Hepatocyte (in vitro differentiated cells): Measurements from ENCODE around the gene SETD3. TPM values are rescaled to one million over a fixed set of nuclear protein-coding genes. Genes with fewer than 3 reads are reported as not detected.

Source experiments
- DNase-seq: peaks from one replicate; pipeline ENCODE4 v3.0.0-alpha.2; 2016; ENCODE audit warnings: low spot score
- H2AFZ ChIP-seq: fragments of 200-600 bp; sonication (generic); 2 replicates; pipeline ENCODE4 v1.6.0; 2016; ENCODE audit warnings: antibody characterized with exemption, mild to moderate bottlenecking
- H3K27ac ChIP-seq: fragments of 200-600 bp; sonication (generic); 2 replicates; pipeline ENCODE4 v1.5.1; 2016; ENCODE audit warnings: mild to moderate bottlenecking
- H3K27me3 ChIP-seq: fragments of 200-600 bp; sonication (generic); 2 replicates; pipeline ENCODE4 v1.6.1; 2016
- H3K36me3 ChIP-seq: fragments of 200-600 bp; sonication (generic); replicated peaks from 2 replicates; pipeline ENCODE4 v1.5.1; 2016; ENCODE audit warnings: low read depth; ENCODE audit not compliant: insufficient read depth
- H3K4me1 ChIP-seq: fragments of 200-600 bp; sonication (generic); 2 replicates; pipeline ENCODE4 v1.5.1; 2016; ENCODE audit warnings: mild to moderate bottlenecking, moderate library complexity; ENCODE audit not compliant: insufficient read depth
- H3K4me2 ChIP-seq: fragments of 200-600 bp; sonication (generic); 2 replicates; pipeline ENCODE4 v1.6.0; 2016
- H3K4me3 ChIP-seq: fragments of 200-600 bp; sonication (generic); 2 replicates; pipeline ENCODE4 v1.5.1; 2016; ENCODE audit warnings: mild to moderate bottlenecking
- H3K79me2 ChIP-seq: fragments of 200-600 bp; sonication (generic); 2 replicates; pipeline ENCODE4 v1.6.0; 2017; ENCODE audit warnings: mild to moderate bottlenecking
- H3K9me2 ChIP-seq: fragments of 200-600 bp; sonication (generic); replicated peaks from 2 replicates; pipeline ENCODE4 v1.6.0; 2017; ENCODE audit warnings: mild to moderate bottlenecking; ENCODE audit not compliant: insufficient read depth
- H3K9me3 ChIP-seq: fragments of 200-600 bp; sonication (generic); 2 replicates; pipeline ENCODE4 v1.5.1; 2016; ENCODE audit warnings: low read depth, mild to moderate bottlenecking
- H4K20me1 ChIP-seq: fragments of 200-600 bp; sonication (generic); 2 replicates; pipeline ENCODE4 v1.6.0; 2016; ENCODE audit warnings: mild to moderate bottlenecking; ENCODE audit not compliant: insufficient read depth, poor library complexity, severe bottlenecking
- CTCF ChIP-seq: fragments of 200-600 bp; sonication (generic); IDR thresholded peaks from 2 replicates; pipeline ENCODE4 v1.5.1; 2016; ENCODE audit warnings: antibody characterized with exemption, mild to moderate bottlenecking; ENCODE audit not compliant: poor library complexity
- EZH2 ChIP-seq: fragments of 200-600 bp; sonication (generic); IDR thresholded peaks from 2 replicates; pipeline ENCODE4 v1.6.1; 2016; ENCODE audit warnings: antibody characterized with exemption, mild to moderate bottlenecking, borderline replicate concordance
- EZH2phosphoT487 ChIP-seq: fragments of 200-600 bp; sonication (generic); IDR thresholded peaks from one replicate; pipeline ENCODE4 v1.6.1; 2018; ENCODE audit warnings: antibody characterized with exemption, mild to moderate bottlenecking, low read depth, moderate library complexity; ENCODE audit not compliant: unreplicated experiment, severe bottlenecking
- WGBS: methylation state at CpG from one replicate; pipeline ENCODE4 v1.1.6; 2016; ENCODE audit warnings: low lambda C conversion rate; ENCODE audit errors: missing lambda C conversion rate; 5-methylcytosine and 5-hydroxymethylcytosine counted together
- polyA plus RNA-seq: library from polyadenylated mRNA; unstranded; fragments of >200 nt; fragmentation: Nextera tagmentation; extraction: Ambion mirVana; gene quantifications from 2 replicates; pipeline ENCODE4 v1.2.1, GENCODE V29; 2016
- total RNA-seq: library from RNA; depleted of rRNA; stranded (reverse); fragments of >200 nt; gene quantifications from 2 replicates; pipeline ENCODE4 v1.2.3, GENCODE V29; 2014

Gene SETD3
- total and polyA plus RNA-seq, 2 experiments from 2014 or later = 43.6 to 60.2 TPM

DNA sequence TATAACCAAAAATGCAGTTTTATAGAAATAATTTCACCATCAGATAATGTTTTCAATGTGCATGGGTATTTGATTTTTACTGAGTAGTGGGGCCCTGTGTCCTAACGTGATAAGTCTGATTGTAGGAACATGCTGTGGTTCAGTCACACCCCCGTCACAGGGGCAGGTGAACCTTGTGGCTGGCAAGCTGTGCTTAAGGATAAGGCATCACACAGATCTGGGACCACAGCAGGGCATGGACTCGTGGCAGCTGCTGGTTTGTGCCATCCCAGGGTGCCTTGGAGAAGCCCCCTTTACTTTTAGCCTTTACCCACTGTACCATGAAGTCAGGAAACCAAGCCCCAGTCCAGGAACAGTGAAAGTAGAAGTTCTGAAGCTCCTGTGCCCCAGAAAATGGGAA is 17.2 kb upstream of the SETD3 start:
- 100% methylated on average over 3 of the region's 3 CpGs for WGBS
- Histone ChIP-seq H2AFZ (no peak overlapping the region), H3K4me1 (no peaks in the 10 kb centered on the region), H4K20me1 (peaks cover 6% of the 10 kb centered on the region), H3K36me3 (no peaks in the 10 kb centered on the region), H3K9me3 (no peaks in the 10 kb centered on the region), H3K4me2 (no peak overlapping the region), H3K27me3 (no peaks in the 10 kb centered on the region), H3K27ac (no peak overlapping the region), H3K9me2 (no peaks in the 10 kb centered on the region), H3K79me2 (peaks cover 24% of the 10 kb centered on the region), H3K4me3 (no peak overlapping the region)
- TF ChIP-seq EZH2phosphoT487 (no peak), CTCF (no peak), EZH2 (no peak)
- DNase-seq = no peak

- Histone ChIP-seq H3K27me3 (no peaks in the 10 kb centered on the region), H3K27ac (no peak overlapping the region), H3K9me2 (no peaks in the 10 kb centered on the region), H3K4me2 (no peak overlapping the region), H3K36me3 (no peaks in the 10 kb centered on the region), H3K4me1 (no peaks in the 10 kb centered on the region), H2AFZ (no peak overlapping the region), H3K79me2 (peaks cover 29% of the 10 kb centered on the region), H3K4me3 (no peak overlapping the region), H4K20me1 (peaks cover 11% of the 10 kb centered on the region), H3K9me3 (no peaks in the 10 kb centered on the region)
- TF ChIP-seq CTCF (no peak), EZH2 (no peak), EZH2phosphoT487 (no peak)
- 96% methylated on average over 2 of the region's 2 CpGs for WGBS
- no peak for DNase-seq
Measured at GRCh38 chr14:99497341-99497740, 16.7 kb upstream of the SETD3 start.

GRCh38 chr14:99484106-99484505 is 3.4 kb upstream of the SETD3 start:
- Histone ChIP-seq H3K9me3 (no peaks in the 10 kb centered on the region), H3K4me1 (peaks cover 8% of the 10 kb centered on the region), H3K27me3 (no peaks in the 10 kb centered on the region), H3K36me3 (no peaks in the 10 kb centered on the region), H3K4me2 (no peak overlapping the region), H3K4me3 (no peak overlapping the region), H3K79me2 (peaks cover 84% of the 10 kb centered on the region), H3K27ac (no peak overlapping the region), H4K20me1 (peaks cover 77% of the 10 kb centered on the region), H3K9me2 (no peaks in the 10 kb centered on the region), H2AFZ (no peak overlapping the region)
- no peak for DNase-seq
- TF ChIP-seq EZH2phosphoT487 (no peak), CTCF (no peak), EZH2 (no peak)
- 81% methylated on average over 2 of the region's 2 CpGs for WGBS

- Histone ChIP-seq H3K4me1 (peaks cover 22% of the 10 kb centered on the region), H3K79me2 (peaks cover 84% of the 10 kb centered on the region), H2AFZ (peak overlapping the region; percentile 1), H3K9me3 (no peaks in the 10 kb centered on the region), H4K20me1 (peaks cover 76% of the 10 kb centered on the region), H3K4me2 (peak overlapping the region; percentile 86), H3K9me2 (no peaks in the 10 kb centered on the region), H3K27ac (peak overlapping the region; percentile 90), H3K4me3 (peak overlapping the region; percentile 34), H3K27me3 (no peaks in the 10 kb centered on the region), H3K36me3 (no peaks in the 10 kb centered on the region)
- no peak for TF ChIP-seq EZH2phosphoT487
- TF ChIP-seq EZH2 = no peak
- TF ChIP-seq CTCF = no peak
- WGBS = under 1% methylated on average over 17 of the region's 17 CpGs
- peak; percentile 53 for DNase-seq
Measured at GRCh38 chr14:99481745-99482099, 1.1 kb upstream of the SETD3 start.
